ENCODE results near the gene FOSB.
"Not testable (repeated sequence)": the region's sequence is repeated elsewhere in the genome, so short reads cannot be mapped to it uniquely, and the experiment has no call there.

The FOSB gene

GRCh38 chr19:45428384-45429231 is 39.2 kb upstream of the FOSB start:
- DNase-seq (ENCODE audit: low read depth, low spot score) = no peak
- Histone ChIP-seq H3K27ac (ENCODE audit: low read length) (no peak overlapping the region), H3K9me3 (ENCODE audit: control insufficient read depth, insufficient read depth, low read length) (no peaks in the 10 kb centered on the region), H3K4me1 (ENCODE audit: control insufficient read depth, insufficient read depth, low read length) (no peaks in the 10 kb centered on the region), H3K4me3 (ENCODE audit: low read length) (peak overlapping the region; percentile 65; the same call in 1 of the 2 replicates), H3K27me3 (ENCODE audit: control insufficient read depth, insufficient read depth, low read length) (no peaks in the 10 kb centered on the region), H3K36me3 (ENCODE audit: control insufficient read depth, insufficient read depth, low read length) (no peaks in the 10 kb centered on the region)
- no CpG with 5 or more reads among the region's 73 CpGs for WGBS (ENCODE audit: insufficient coverage, insufficient read length)

DNA sequence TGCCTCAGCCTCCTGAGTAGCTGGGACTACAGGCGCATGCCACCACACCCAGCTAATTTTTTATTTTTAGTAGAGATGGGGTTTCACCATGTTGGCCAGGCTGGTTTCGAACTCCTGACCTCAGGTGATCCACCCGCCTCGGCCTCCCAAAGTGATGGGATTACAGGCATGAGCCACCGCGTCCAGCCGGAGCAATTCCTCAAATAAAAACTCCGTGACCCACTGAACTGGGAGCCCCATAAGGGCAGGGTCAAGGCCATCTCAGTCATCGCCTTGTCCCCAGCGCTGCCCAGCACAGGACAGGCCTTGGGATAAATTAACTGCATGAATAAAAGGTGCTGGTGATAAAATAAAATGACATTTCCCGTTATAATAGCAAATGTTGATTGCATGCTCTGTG is 37.9 kb upstream of the FOSB start:
- H3K36me3 ChIP-seq (ENCODE audit: control insufficient read depth, insufficient read depth, low read length); H3K27me3 ChIP-seq (ENCODE audit: control insufficient read depth, insufficient read depth, low read length); DNase-seq (ENCODE audit: low read depth, low spot score); H3K27ac ChIP-seq (ENCODE audit: low read length); H3K9me3 ChIP-seq (ENCODE audit: control insufficient read depth, insufficient read depth, low read length); H3K4me1 ChIP-seq (ENCODE audit: control insufficient read depth, insufficient read depth, low read length); H3K4me3 ChIP-seq (ENCODE audit: low read length): not testable (repeated sequence)
- WGBS (ENCODE audit: insufficient coverage, insufficient read length) = no CpG with 5 or more reads among the region's 11 CpGs

DNA sequence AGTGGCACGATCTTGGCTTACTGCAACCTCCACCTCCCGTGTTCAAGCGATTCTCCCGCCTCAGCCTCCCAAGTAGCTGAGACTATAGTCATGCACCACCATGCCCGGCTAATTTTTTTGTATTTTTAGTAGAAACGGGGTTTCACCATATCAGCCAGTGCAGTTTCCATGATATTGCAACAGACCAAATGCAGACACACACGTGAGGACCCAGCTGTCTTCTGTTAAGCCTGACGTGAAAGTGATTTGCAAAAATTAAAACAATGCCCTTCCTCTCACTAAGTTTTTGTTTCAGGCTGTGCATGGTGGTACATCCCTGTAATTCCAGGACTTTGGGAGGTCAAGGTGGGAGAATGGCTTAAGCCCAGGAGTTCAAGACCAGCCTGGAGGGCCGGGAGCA is 36.8 kb upstream of the FOSB start:
- H3K4me1 ChIP-seq (ENCODE audit: control insufficient read depth, insufficient read depth, low read length); H3K36me3 ChIP-seq (ENCODE audit: control insufficient read depth, insufficient read depth, low read length); H3K4me3 ChIP-seq (ENCODE audit: low read length); H3K27me3 ChIP-seq (ENCODE audit: control insufficient read depth, insufficient read depth, low read length); H3K27ac ChIP-seq (ENCODE audit: low read length); H3K9me3 ChIP-seq (ENCODE audit: control insufficient read depth, insufficient read depth, low read length); DNase-seq (ENCODE audit: low read depth, low spot score): not testable (repeated sequence)
- WGBS (ENCODE audit: insufficient coverage, insufficient read length) = no CpG with 5 or more reads among the region's 9 CpGs

DNA sequence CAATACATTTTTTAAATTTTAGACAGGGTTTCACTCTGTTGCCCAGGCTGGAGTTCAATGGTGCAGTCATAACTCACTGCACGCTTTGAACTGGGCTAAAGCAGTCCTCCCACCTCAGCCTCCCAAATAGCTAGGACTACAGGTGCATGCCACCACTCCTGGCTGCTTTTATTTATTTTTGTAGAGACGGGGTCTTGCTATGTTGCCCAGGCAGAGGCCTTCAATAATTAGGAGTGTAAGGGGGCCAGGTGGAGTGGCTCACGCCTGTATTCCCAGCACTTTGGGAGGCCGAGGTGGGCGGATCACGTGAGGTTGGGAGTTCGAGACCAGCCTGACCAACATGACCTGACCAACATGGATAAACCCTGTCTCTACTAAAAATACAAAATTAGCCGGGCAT is 35.3 kb upstream of the FOSB start:
- not testable (repeated sequence) for DNase-seq (ENCODE audit: low read depth, low spot score); H3K9me3 ChIP-seq (ENCODE audit: control insufficient read depth, insufficient read depth, low read length); H3K27me3 ChIP-seq (ENCODE audit: control insufficient read depth, insufficient read depth, low read length); H3K4me1 ChIP-seq (ENCODE audit: control insufficient read depth, insufficient read depth, low read length); H3K36me3 ChIP-seq (ENCODE audit: control insufficient read depth, insufficient read depth, low read length); H3K27ac ChIP-seq (ENCODE audit: low read length); H3K4me3 ChIP-seq (ENCODE audit: low read length)
- no CpG with 5 or more reads among the region's 8 CpGs for WGBS (ENCODE audit: insufficient coverage, insufficient read length)

- no peaks in the 10 kb centered on the region for H3K9me3 ChIP-seq (ENCODE audit: control insufficient read depth, insufficient read depth, low read length)
- H3K27me3 ChIP-seq (ENCODE audit: control insufficient read depth, insufficient read depth, low read length) = no peaks in the 10 kb centered on the region
- H3K4me1 ChIP-seq (ENCODE audit: control insufficient read depth, insufficient read depth, low read length) = peaks cover 3% of the 10 kb centered on the region
- no CpG with 5 or more reads among the region's 3 CpGs for WGBS (ENCODE audit: insufficient coverage, insufficient read length)
- DNase-seq (ENCODE audit: low read depth, low spot score) = no peak
- H3K4me3 ChIP-seq (ENCODE audit: low read length) = no peak overlapping the region
- no peak overlapping the region for H3K27ac ChIP-seq (ENCODE audit: low read length)
- no peaks in the 10 kb centered on the region for H3K36me3 ChIP-seq (ENCODE audit: control insufficient read depth, insufficient read depth, low read length)
These were observed 30.5 kb upstream of the FOSB start for GRCh38 chr19:45437328-45437727.

DNA sequence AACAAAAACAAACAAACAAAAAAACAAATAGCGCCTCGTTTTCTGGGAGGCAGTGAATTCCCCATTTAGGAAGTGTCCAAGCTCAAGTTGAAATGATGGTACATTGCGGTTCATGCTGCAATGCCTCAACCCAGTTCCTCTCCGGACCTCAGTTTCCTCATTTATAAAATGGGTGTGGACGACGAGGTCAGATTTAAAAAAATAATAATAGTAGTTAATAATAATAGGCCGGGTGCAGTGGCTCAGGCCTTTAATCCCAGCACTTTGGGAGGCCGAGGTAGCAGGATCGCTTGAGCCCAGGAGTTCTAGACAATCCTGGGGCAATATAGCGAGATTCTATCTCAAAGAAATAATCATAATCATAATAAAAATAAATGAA is 28.6 kb upstream of the FOSB start:
- H3K27ac ChIP-seq (ENCODE audit: low read length) = no peak overlapping the region
- H3K36me3 ChIP-seq (ENCODE audit: control insufficient read depth, insufficient read depth, low read length) = no peaks in the 10 kb centered on the region
- no peak for DNase-seq (ENCODE audit: low read depth, low spot score)
- H3K9me3 ChIP-seq (ENCODE audit: control insufficient read depth, insufficient read depth, low read length) = no peaks in the 10 kb centered on the region
- H3K4me1 ChIP-seq (ENCODE audit: control insufficient read depth, insufficient read depth, low read length) = peaks cover 6% of the 10 kb centered on the region
- no CpG with 5 or more reads among the region's 10 CpGs for WGBS (ENCODE audit: insufficient coverage, insufficient read length)
- H3K27me3 ChIP-seq (ENCODE audit: control insufficient read depth, insufficient read depth, low read length) = no peaks in the 10 kb centered on the region
- H3K4me3 ChIP-seq (ENCODE audit: low read length) = no peak overlapping the region

- no peak for DNase-seq (ENCODE audit: low read depth, low spot score)
- H3K4me1 ChIP-seq (ENCODE audit: control insufficient read depth, insufficient read depth, low read length) = peaks cover 6% of the 10 kb centered on the region
- H3K4me3 ChIP-seq (ENCODE audit: low read length) = peak overlapping the region; percentile 68; the same call in 1 of the 2 replicates
- H3K27me3 ChIP-seq (ENCODE audit: control insufficient read depth, insufficient read depth, low read length) = no peaks in the 10 kb centered on the region
- H3K36me3 ChIP-seq (ENCODE audit: control insufficient read depth, insufficient read depth, low read length) = no peaks in the 10 kb centered on the region
- no CpG with 5 or more reads among the region's 78 CpGs for WGBS (ENCODE audit: insufficient coverage, insufficient read length)
- H3K27ac ChIP-seq (ENCODE audit: low read length) = no peak overlapping the region
- no peaks in the 10 kb centered on the region for H3K9me3 ChIP-seq (ENCODE audit: control insufficient read depth, insufficient read depth, low read length)
These were observed 28.1 kb upstream of the FOSB start for GRCh38 chr19:45439569-45440258.

- no CpG with 5 or more reads among the region's 9 CpGs for whole genome bisulfite sequencing (ENCODE audit: insufficient coverage, insufficient read length)
- H3K27ac ChIP-seq (ENCODE audit: low read length) = no peak overlapping the region
- no peak for DNase-seq (ENCODE audit: low read depth, low spot score)
- H3K4me1 ChIP-seq (ENCODE audit: control insufficient read depth, insufficient read depth, low read length) = peaks cover 6% of the 10 kb centered on the region
- H3K27me3 ChIP-seq (ENCODE audit: control insufficient read depth, insufficient read depth, low read length) = no peaks in the 10 kb centered on the region
- H3K36me3 ChIP-seq (ENCODE audit: control insufficient read depth, insufficient read depth, low read length) = no peaks in the 10 kb centered on the region
- no peaks in the 10 kb centered on the region for H3K9me3 ChIP-seq (ENCODE audit: control insufficient read depth, insufficient read depth, low read length)
- H3K4me3 ChIP-seq (ENCODE audit: low read length) = peak overlapping the region; percentile 68; the same call in 1 of the 2 replicates
These were observed 27.5 kb upstream of the FOSB start for GRCh38 chr19:45440259-45440638.

GRCh38 chr19:45440873-45441654 is 26.7 kb upstream of the FOSB start:
- DNase-seq (ENCODE audit: low read depth, low spot score) = no peak
- Histone ChIP-seq H3K4me3 (ENCODE audit: low read length) (no peak overlapping the region), H3K27me3 (ENCODE audit: control insufficient read depth, insufficient read depth, low read length) (no peaks in the 10 kb centered on the region), H3K27ac (ENCODE audit: low read length) (no peak overlapping the region), H3K4me1 (ENCODE audit: control insufficient read depth, insufficient read depth, low read length) (peaks cover 6% of the 10 kb centered on the region), H3K9me3 (ENCODE audit: control insufficient read depth, insufficient read depth, low read length) (no peaks in the 10 kb centered on the region), H3K36me3 (ENCODE audit: control insufficient read depth, insufficient read depth, low read length) (no peaks in the 10 kb centered on the region)
- WGBS (ENCODE audit: insufficient coverage, insufficient read length) = no CpG with 5 or more reads among the region's 9 CpGs

GRCh38 chr19:45442408-45442777 is 25.4 kb upstream of the FOSB start:
- WGBS (ENCODE audit: insufficient coverage, insufficient read length) = no CpG with 5 or more reads among the region's 2 CpGs
- Histone ChIP-seq H3K4me1 (ENCODE audit: control insufficient read depth, insufficient read depth, low read length) (peaks cover 6% of the 10 kb centered on the region), H3K27ac (ENCODE audit: low read length) (no peak overlapping the region), H3K36me3 (ENCODE audit: control insufficient read depth, insufficient read depth, low read length) (no peaks in the 10 kb centered on the region), H3K27me3 (ENCODE audit: control insufficient read depth, insufficient read depth, low read length) (no peaks in the 10 kb centered on the region), H3K9me3 (ENCODE audit: control insufficient read depth, insufficient read depth, low read length) (no peaks in the 10 kb centered on the region), H3K4me3 (ENCODE audit: low read length) (no peak overlapping the region)
- no peak for DNase-seq (ENCODE audit: low read depth, low spot score)
